Panc1 (cell line): ENCODE results near the gene SLC40A1. TPM values are rescaled to one million over a fixed set of nuclear protein-coding genes. Genes with fewer than 3 reads are reported as not detected.

Experiments
- ATAC-seq: fragments of 200-7000 bp; cut with Tn5 transposase; 2 replicates; pipeline ENCODE4 v1.9.1; 2020; ENCODE audit warnings: mild to moderate bottlenecking, moderate library complexity
- BruUV-seq: library from RNA; stranded (reverse); fragments of 400-500 nt; replicated peaks from 2 replicates; lab custom pipeline; 2021; lab: Mats Ljungman, UMichigan
- CTCF ChIA-PET: fragments of 300-600 bp; sonication (Branson Sonifier 250); formaldehyde crosslinking; loops from one replicate; lab custom pipeline; 2022; ENCODE audit warnings: antibody characterized with exemption; lab: Charles Lee
- POLR2A ChIA-PET: fragments of 300-600 bp; sonication (Branson Sonifier 250); formaldehyde crosslinking; loops from one replicate; lab custom pipeline; 2022; ENCODE audit warnings: antibody characterized with exemption; lab: Charles Lee
- DNase-seq: peaks from one replicate; pipeline ENCODE4 v3.0.0-alpha.2; 2010; ENCODE audit warnings: low read depth, low spot score
- H3K27ac ChIP-seq: 2 replicates; pipeline ENCODE4 v1.5.1; 2011; ENCODE audit warnings: mild to moderate bottlenecking, low read length, inconsistent platforms
- H3K27me3 ChIP-seq: fragments of 200-500 bp; sonication (Bioruptor generic); 2 replicates; pipeline ENCODE4 v1.6.0; 2014; ENCODE audit warnings: low read length, inconsistent platforms; ENCODE audit not compliant: control insufficient read depth, insufficient read depth
- H3K36me3 ChIP-seq: fragments of 200-500 bp; sonication (Bioruptor generic); 2 replicates; pipeline ENCODE4 v1.5.1; 2014; ENCODE audit warnings: inconsistent platforms, mild to moderate bottlenecking, low read length, moderate library complexity; ENCODE audit not compliant: control insufficient read depth, insufficient read depth
- H3K4me1 ChIP-seq: 2 replicates; pipeline ENCODE4 v1.5.1; 2011; ENCODE audit warnings: inconsistent platforms, mild to moderate bottlenecking, low read length, moderate library complexity; ENCODE audit not compliant: control insufficient read depth, insufficient read depth
- H3K4me3 ChIP-seq, 2 experiments: 2 replicates each; pipeline ENCODE4 v1.5.1; 2011 to 2012; ENCODE audit warnings: low read depth in 2 of 2, low read length in 2 of 2, mild to moderate bottlenecking in 2 of 2, inconsistent platforms in 1 of 2, moderate library complexity in 1 of 2
- H3K9me3 ChIP-seq: fragments of 200-500 bp; sonication (Bioruptor generic); 2 replicates; pipeline ENCODE4 v1.5.1; 2014; ENCODE audit warnings: low read depth, mild to moderate bottlenecking, inconsistent platforms, low read length, moderate library complexity; ENCODE audit not compliant: control insufficient read depth, insufficient read depth
- CTCF ChIP-seq: fragments of 450-650 bp; IDR thresholded peaks from 2 replicates; pipeline ENCODE4 v1.5.1; 2017; ENCODE audit warnings: mild to moderate bottlenecking
- POLR2AphosphoS5 ChIP-seq: IDR thresholded peaks from 2 replicates; pipeline ENCODE4 v1.6.1; 2012; ENCODE audit warnings: mild to moderate bottlenecking, low read depth, low read length, moderate library complexity
- REST ChIP-seq, 2 experiments: IDR thresholded peaks; 2 replicates each; pipeline ENCODE4 v1.6.1; 2011 to 2012; ENCODE audit warnings: low read depth in 2 of 2, control low read depth in 1 of 2, low read length in 1 of 2, mild to moderate bottlenecking in 1 of 2, moderate library complexity in 1 of 2; ENCODE audit not compliant: insufficient read depth in 1 of 2
- SIN3A ChIP-seq: IDR thresholded peaks from 2 replicates; pipeline ENCODE4 v1.6.1; 2012; ENCODE audit warnings: low read depth, mild to moderate bottlenecking, low read length, moderate library complexity, borderline replicate concordance; ENCODE audit not compliant: insufficient read depth
- TCF7L2 ChIP-seq: IDR thresholded peaks from 2 replicates; pipeline ENCODE4 v1.6.1; 2011; ENCODE audit warnings: mild to moderate bottlenecking, low read depth, low read length, inconsistent platforms
- in situ Hi-C: cut with HindIII; loops from 2 replicates; pipeline ENCODE4 v1.10.0; 2016; ENCODE audit warnings: low sequenced_read_pairs, low pct_unique_long_range_greater_than_20kb
- intact Hi-C: fragments of 100-400 bp; cut with micrococcal nuclease; formaldehyde crosslinking; loops from one replicate; pipeline ENCODE4 v1.10.0; 2022; ENCODE audit not compliant: unreplicated experiment
- total RNA-seq: library from RNA; stranded (reverse); gene quantifications from one replicate; pipeline ENCODE4 v1.2.1, GENCODE V29; 2021; ENCODE audit not compliant: unreplicated experiment

Gene SLC40A1
- total RNA-seq, 1 experiment from 2014 or later = 0.74 TPM

GRCh38 chr2:189570570-189571031 lies 10.0 kb downstream of the SLC40A1 start:
- ChIA-PET CTCF (no interaction called here), POLR2A (no interaction called here)
- Histone ChIP-seq H3K36me3 (no peaks in the 10 kb centered on the region), H3K4me1 (no peaks in the 10 kb centered on the region), H3K4me3 (no peak overlapping the region), H3K27ac (no peak overlapping the region), H3K27me3 (peaks cover 16% of the 10 kb centered on the region), H3K9me3 (no peaks in the 10 kb centered on the region)
- ATAC-seq (no peak), DNase-seq (no peak)
- TF ChIP-seq SIN3A = no peak
- TF ChIP-seq REST (IDR thresholded peaks at IDR 0.05; ENCODE audit: insufficient read depth in 1 of 2, low read depth in 2 of 2, low read length in 1 of 2) = no peak
- no peak for TF ChIP-seq TCF7L2
- no peak for TF ChIP-seq POLR2AphosphoS5
- no peak for TF ChIP-seq CTCF
- intact Hi-C loops (no loop called here), in situ Hi-C loops (no loop called here)
- no TSS peak for BruUV-seq

- no TSS peak for BruUV-seq
- intact Hi-C loops (no loop called here), in situ Hi-C loops (no loop called here)
- CTCF ChIA-PET = no interaction called here
- Histone ChIP-seq H3K9me3 (no peaks in the 10 kb centered on the region), H3K36me3 (no peaks in the 10 kb centered on the region), H3K4me3 (no peak overlapping the region), H3K27me3 (peaks cover 15% of the 10 kb centered on the region), H3K4me1 (no peaks in the 10 kb centered on the region), H3K27ac (no peak overlapping the region)
- POLR2A ChIA-PET = no interaction called here
- TF ChIP-seq CTCF = no peak
- no peak for TF ChIP-seq REST (IDR thresholded peaks at IDR 0.05; ENCODE audit: insufficient read depth in 1 of 2, low read depth in 2 of 2, low read length in 1 of 2)
- no peak for TF ChIP-seq SIN3A
- TF ChIP-seq TCF7L2 = no peak
- TF ChIP-seq POLR2AphosphoS5 = no peak
- no peak for DNase-seq
- ATAC-seq = no peak
These were observed 11.2 kb downstream of the SLC40A1 start for GRCh38 chr2:189569295-189569910.
